ENCODE results near the gene NUP98.

NUP98 gene

GRCh38 chr11:3810446-3810845, 13.1 kb upstream of the NUP98 start:
- Mint-ChIP-seq H3K4me3 (peak overlapping the region; percentile 5), H3K27me3 (ENCODE audit: low read depth, poor library complexity) (no peaks in the 10 kb centered on the region), H3K27ac (no peak overlapping the region), H3K4me1 (peaks cover 39% of the 10 kb centered on the region), H3K9me3 (no peaks in the 10 kb centered on the region), H3K36me3 (ENCODE audit: low read depth) (peaks cover 4% of the 10 kb centered on the region)
- no peak for DNase-seq
- TF ChIP-seq CTCF (IDR thresholded peaks at IDR 0.05): no peak

- Mint-ChIP-seq H3K4me1 (peaks cover 36% of the 10 kb centered on the region), H3K36me3 (ENCODE audit: low read depth) (peaks cover 4% of the 10 kb centered on the region), H3K27ac (no peak overlapping the region), H3K4me3 (peak overlapping the region; percentile 5), H3K9me3 (no peaks in the 10 kb centered on the region), H3K27me3 (ENCODE audit: low read depth, poor library complexity) (no peaks in the 10 kb centered on the region)
- no peak for TF ChIP-seq CTCF (IDR thresholded peaks at IDR 0.05)
- DNase-seq: no peak
These were observed 12.2 kb upstream of the NUP98 start for GRCh38 chr11:3809624-3809928.

- Mint-ChIP-seq H3K27me3 (ENCODE audit: low read depth, poor library complexity) (no peaks in the 10 kb centered on the region), H3K4me1 (peaks cover 40% of the 10 kb centered on the region), H3K36me3 (ENCODE audit: low read depth) (peaks cover 4% of the 10 kb centered on the region), H3K9me3 (no peaks in the 10 kb centered on the region), H3K4me3 (peak overlapping the region; percentile 98), H3K27ac (no peak overlapping the region)
- TF ChIP-seq CTCF (IDR thresholded peaks at IDR 0.05): peak; percentile 32
- DNase-seq: no peak
These were observed 11.7 kb upstream of the NUP98 start for GRCh38 chr11:3808861-3809623.

GRCh38 chr11:3807909-3808860, 10.8 kb upstream of the NUP98 start, which contains the start of gene PGAP2:
Gene PGAP2 (plus strand): TSS chr11:3808560. CDS start chr11:3811260, 2,700 bp downstream.
- H3K4me3 Mint-ChIP-seq: peak within 1 kb of the TSS; percentile 98
- DNase-seq: peak; percentile 90
- peak; percentile 55 for TF ChIP-seq CTCF (IDR thresholded peaks at IDR 0.05)
- H3K4me1 Mint-ChIP-seq: peaks cover 43% of the 10 kb centered on the region
- H3K9me3 Mint-ChIP-seq: no peaks in the 10 kb centered on the region
- peak within 1 kb of the TSS; percentile 88 for H3K27ac Mint-ChIP-seq
- peaks cover 4% of the 10 kb centered on the region for H3K36me3 Mint-ChIP-seq (ENCODE audit: low read depth)
- H3K27me3 Mint-ChIP-seq (ENCODE audit: low read depth, poor library complexity): no peaks in the 10 kb centered on the region

GRCh38 chr11:3803726-3804495, 6.6 kb upstream of the NUP98 start:
- no peaks in the 10 kb centered on the region for H3K27me3 Mint-ChIP-seq (ENCODE audit: low read depth, poor library complexity)
- H3K36me3 Mint-ChIP-seq (ENCODE audit: low read depth): no peaks in the 10 kb centered on the region
- TF ChIP-seq CTCF (IDR thresholded peaks at IDR 0.05): no peak
- no peak overlapping the region for H3K4me3 Mint-ChIP-seq
- H3K4me1 Mint-ChIP-seq: peaks cover 20% of the 10 kb centered on the region
- DNase-seq: no peak
- H3K27ac Mint-ChIP-seq: no peak overlapping the region
- H3K9me3 Mint-ChIP-seq: no peaks in the 10 kb centered on the region
